AG04449 (cell line): Measurements from ENCODE around the gene NAP1L4.
A peak's percentile ranks its signal among the peaks of the same experiment; 100 is the strongest.

ENCODE experiments used
- CTCF ChIA-PET: fragments of 350-600 bp; formaldehyde crosslinking; extraction: SDS; loops from one replicate; lab custom pipeline; 2021; ENCODE audit warnings: antibody characterized with exemption; lab: Yijun Ruan, JAX
- POLR2A ChIA-PET: fragments of 400-600, 350-600 bp; formaldehyde crosslinking; extraction: SDS; loops from one replicate; lab custom pipeline; 2020; ENCODE audit warnings: antibody characterized with exemption, inconsistent platforms; lab: Yijun Ruan, JAX
- DNase-seq: peaks from one replicate; pipeline ENCODE4 v3.0.0-alpha.2; 2010; ENCODE audit warnings: low read depth, low spot score
- H3K4me3 ChIP-seq: 2 replicates; pipeline ENCODE4 v1.5.1; 2011; ENCODE audit warnings: low read depth, mild to moderate bottlenecking, control low read depth, low read length
- TF ChIP-seq, protein P1 (sequence below): IDR thresholded peaks from one replicate; pipeline ENCODE4 v1.5.1; 2011; ENCODE audit warnings: mild to moderate bottlenecking, moderate library complexity, low read length, control low read depth, inconsistent platforms; ENCODE audit not compliant: insufficient read depth; ENCODE audit errors: missing control alignments

The NAP1L4 gene

DNA sequence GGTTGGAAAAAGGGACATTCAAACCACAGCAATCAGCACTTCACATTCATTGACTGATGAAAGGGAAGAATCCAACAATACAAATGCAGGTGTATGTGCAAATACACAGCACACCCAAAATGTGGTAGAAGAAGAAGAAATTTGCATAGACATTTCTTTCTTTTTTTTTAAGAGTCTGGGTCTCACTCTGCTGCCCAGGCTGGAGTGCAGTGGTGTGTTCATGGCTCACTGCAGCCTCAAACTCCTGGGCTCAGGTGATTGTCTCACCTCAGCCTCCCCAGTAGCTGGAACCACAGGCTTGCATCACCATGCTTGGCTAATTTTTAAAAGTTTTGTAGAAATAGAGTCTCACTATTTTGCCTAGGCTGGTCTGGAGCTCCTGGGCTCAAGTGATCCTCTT lies 43.2 kb upstream of the NAP1L4 start:
- TF ChIP-seq, protein P1, sequence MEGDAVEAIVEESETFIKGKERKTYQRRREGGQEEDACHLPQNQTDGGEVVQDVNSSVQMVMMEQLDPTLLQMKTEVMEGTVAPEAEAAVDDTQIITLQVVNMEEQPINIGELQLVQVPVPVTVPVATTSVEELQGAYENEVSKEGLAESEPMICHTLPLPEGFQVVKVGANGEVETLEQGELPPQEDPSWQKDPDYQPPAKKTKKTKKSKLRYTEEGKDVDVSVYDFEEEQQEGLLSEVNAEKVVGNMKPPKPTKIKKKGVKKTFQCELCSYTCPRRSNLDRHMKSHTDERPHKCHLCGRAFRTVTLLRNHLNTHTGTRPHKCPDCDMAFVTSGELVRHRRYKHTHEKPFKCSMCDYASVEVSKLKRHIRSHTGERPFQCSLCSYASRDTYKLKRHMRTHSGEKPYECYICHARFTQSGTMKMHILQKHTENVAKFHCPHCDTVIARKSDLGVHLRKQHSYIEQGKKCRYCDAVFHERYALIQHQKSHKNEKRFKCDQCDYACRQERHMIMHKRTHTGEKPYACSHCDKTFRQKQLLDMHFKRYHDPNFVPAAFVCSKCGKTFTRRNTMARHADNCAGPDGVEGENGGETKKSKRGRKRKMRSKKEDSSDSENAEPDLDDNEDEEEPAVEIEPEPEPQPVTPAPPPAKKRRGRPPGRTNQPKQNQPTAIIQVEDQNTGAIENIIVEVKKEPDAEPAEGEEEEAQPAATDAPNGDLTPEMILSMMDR = no peak
- DNase-seq = no peak
- no peak overlapping the region for H3K4me3 ChIP-seq
- ChIA-PET POLR2A (no interaction called here), CTCF (interaction anchor here (1.2 to 8.0 kb wide), 7 partner anchors 10 to 373 kb away, joined by 4 to 157 read pairs (median 26); no protein-coding TSS in a partner anchor)

DNA sequence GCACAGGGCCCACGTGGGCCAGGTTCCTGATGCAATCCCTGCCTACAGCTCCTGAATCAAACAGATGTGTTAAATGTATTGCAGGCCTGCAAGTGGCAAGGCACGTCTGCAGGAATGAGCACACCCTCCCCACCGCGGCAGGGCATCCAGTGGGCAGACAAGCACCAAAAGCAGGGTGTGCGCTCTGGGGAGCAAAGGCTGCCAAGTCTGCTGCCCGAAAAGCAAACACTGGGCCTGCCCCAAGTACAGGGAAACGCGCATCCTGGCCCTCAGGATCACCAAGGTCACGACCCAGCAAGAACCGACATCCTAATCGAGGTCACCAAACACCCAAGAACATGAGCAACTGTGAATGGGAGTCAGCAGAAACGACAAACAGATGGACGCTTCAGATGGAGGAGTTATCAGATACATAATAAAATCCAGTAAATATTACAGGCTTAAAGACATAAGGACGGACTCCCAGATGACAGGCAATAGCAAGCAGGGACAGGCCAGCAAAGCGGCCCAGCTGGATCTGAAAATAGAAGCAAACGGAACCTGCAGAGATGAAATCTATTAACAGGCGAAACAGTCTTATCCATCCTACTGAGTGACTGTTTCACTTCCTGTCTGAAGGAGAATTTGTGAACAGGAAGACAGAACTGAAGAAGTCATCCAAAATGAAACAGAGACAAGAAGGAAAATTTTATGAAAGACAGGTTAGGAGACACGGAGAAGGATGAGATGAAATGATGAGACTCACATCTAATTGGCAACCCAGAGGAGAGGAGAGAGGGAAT lies 38.4 kb upstream of the NAP1L4 start:
- no peak for DNase-seq
- TF ChIP-seq, protein P1 = no peak
- ChIA-PET POLR2A (no interaction called here), CTCF (interaction anchor here (1.7 to 10.4 kb wide), 2 partner anchors 8 to 61 kb away, joined by 6 to 122 read pairs; no protein-coding TSS in a partner anchor)
- H3K4me3 ChIP-seq = no peak overlapping the region

DNA sequence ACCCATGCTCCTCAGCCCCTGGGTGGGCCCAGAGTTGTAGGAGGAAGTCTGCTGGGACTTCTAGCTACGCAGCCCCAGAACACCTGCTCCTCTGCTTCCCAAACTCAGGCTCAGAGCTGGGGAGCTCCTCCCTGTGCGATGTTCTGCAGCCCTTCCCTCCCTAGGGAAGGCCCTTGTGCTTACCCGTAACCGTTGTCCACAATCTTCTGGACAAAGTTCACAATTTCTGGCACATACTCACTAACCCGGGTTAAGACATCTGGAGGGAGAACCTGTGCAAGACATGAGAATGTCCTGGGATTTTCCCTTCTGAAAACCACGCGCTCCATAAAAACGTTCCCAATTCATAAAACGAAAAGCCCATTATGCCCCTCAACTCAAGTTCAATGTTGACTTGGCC lies 36.7 kb upstream of the NAP1L4 start:
- POLR2A ChIA-PET = no interaction called here
- no peak overlapping the region for H3K4me3 ChIP-seq
- CTCF ChIA-PET = interaction anchor here (0.7 to 10.4 kb wide), 5 partner anchors 10 to 64 kb away, joined by 3 to 122 read pairs (median 3); no protein-coding TSS in a partner anchor
- TF ChIP-seq, protein P1 = no peak
- DNase-seq = no peak

DNA sequence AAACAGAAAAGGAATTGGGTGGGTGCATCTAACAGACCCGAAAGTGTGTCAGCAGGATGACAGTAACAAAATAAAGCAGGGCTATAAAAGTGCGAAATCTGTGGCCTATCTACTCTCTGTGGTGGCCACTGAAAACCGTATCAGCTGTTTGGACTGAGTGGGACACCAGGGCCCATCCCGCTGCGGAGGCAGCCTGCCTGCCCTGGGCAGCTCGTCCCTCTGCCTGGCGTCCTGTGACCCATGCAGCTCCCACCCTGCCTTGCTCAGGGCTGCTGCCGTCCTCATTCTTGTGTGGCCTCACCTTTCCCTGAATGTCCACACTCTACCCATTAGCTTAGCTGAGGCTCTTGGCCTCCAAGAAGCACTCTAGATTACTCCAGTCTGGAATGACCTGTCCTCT lies 34.7 kb upstream of the NAP1L4 start:
- TF ChIP-seq, protein P1 = no peak
- H3K4me3 ChIP-seq = no peak overlapping the region
- DNase-seq = no peak
- ChIA-PET CTCF (interaction anchor here (1.1 to 10.4 kb wide), 3 partner anchors 12 to 64 kb away, joined by 3 to 122 read pairs (median 5); no protein-coding TSS in a partner anchor), POLR2A (interaction anchor here (0.5 kb wide), 1 partner anchor 18 kb away, joined by 3 read pairs; no protein-coding TSS in a partner anchor)

DNA sequence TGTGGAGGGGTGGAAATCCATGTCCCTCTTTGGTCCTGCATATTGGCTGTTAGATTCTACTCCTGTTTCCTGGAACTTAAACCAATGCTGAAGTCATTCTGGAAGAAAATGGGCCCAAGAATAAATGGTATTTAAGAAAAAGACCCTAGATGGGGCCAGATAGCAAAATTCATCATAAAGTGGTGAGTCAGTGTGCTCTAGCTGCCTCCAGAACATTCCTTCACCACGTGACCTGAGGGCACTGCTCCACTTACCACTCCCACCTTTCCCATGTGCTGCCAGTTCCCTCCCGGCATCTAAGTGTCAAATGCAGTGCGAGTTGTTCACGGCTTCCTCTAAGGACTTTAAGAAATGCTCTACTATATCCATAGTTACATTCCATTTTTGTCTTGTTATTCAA lies 30.9 kb upstream of the NAP1L4 start:
- CTCF ChIA-PET = interaction anchor here (0.8 to 10.4 kb wide), 10 partner anchors 8 to 392 kb away, joined by 3 to 122 read pairs (median 4); no protein-coding TSS in a partner anchor
- DNase-seq = peak; percentile 28
- no peak overlapping the region for H3K4me3 ChIP-seq
- TF ChIP-seq, protein P1 = no peak
- POLR2A ChIA-PET = no interaction called here
